Stomach (tissue), 9 donors: Measurements from ENCODE around the gene SLC1A1. TPM values are rescaled to one million over a fixed set of nuclear protein-coding genes. Genes with fewer than 3 reads are reported as not detected.

Source experiments
- DNase-seq, 2 donors: peaks; one replicate each; pipeline versions ENCODE4 v3.0.0 to v3.0.0-alpha.2; 2013 to 2019
- H3K27ac ChIP-seq, 5 donors: fragments of 200-600 bp in 4 of 5; sonication (generic) in 4 of 5; one replicate each; pipeline ENCODE4 v1.5.1; 2013 to 2019; ENCODE audit warnings: mild to moderate bottlenecking in 1 of 5, moderate library complexity in 1 of 5
- H3K27me3 ChIP-seq, 3 donors: fragments of 200-600 bp; sonication (generic); one replicate each; pipeline ENCODE4 v1.5.1; 2017 to 2019; ENCODE audit warnings: mixed run types in 1 of 3
- H3K36me3 ChIP-seq, 4 donors: fragments of 200-600 bp; sonication (generic); 1 replicate in 3 of 4; 2 replicates in 1 of 4; pipeline ENCODE4 v1.5.1; 2016 to 2019
- H3K4me1 ChIP-seq, 4 donors: fragments of 200-600 bp; sonication (generic); one replicate each; pipeline ENCODE4 v1.5.1; 2016 to 2019
- H3K4me3 ChIP-seq, 4 donors: fragments of 200-600 bp; sonication (generic) in 3 of 4; one replicate each; pipeline ENCODE4 v1.5.1; 2016 to 2019; ENCODE audit warnings: mild to moderate bottlenecking in 1 of 4
- H3K9me3 ChIP-seq, 4 donors: fragments of 200-600 bp; sonication (generic); one replicate each; pipeline ENCODE4 v1.5.1; 2016 to 2019
- EP300 ChIP-seq: sonication (generic); formaldehyde crosslinking; IDR thresholded peaks from one replicate; pipeline ENCODE4 v1.6.1; 2017; ENCODE audit warnings: antibody characterized with exemption
- POLR2A ChIP-seq, 4 donors: fragments of 450-650 bp; IDR thresholded peaks; one replicate each; pipeline ENCODE4 v1.6.1; 2016; ENCODE audit warnings: antibody characterized with exemption in 4 of 4, control low read depth in 2 of 4, mild to moderate bottlenecking in 1 of 4, moderate library complexity in 1 of 4
- POLR2AphosphoS5 ChIP-seq, 3 donors: sonication (generic); formaldehyde crosslinking; IDR thresholded peaks; one replicate each; pipeline ENCODE4 v1.6.1; 2016; ENCODE audit warnings: antibody characterized with exemption in 3 of 3
- WGBS, 5 donors: extraction: QIAGEN DNeasy Blood & Tissue Kit in 3 of 5; methylation state at CpG; one replicate each; pipeline versions ENCODE4 v1.1.5 to v1.1.7; 2013 to 2018; 5-methylcytosine and 5-hydroxymethylcytosine counted together
- intact Hi-C: fragments of 100-400 bp; cut with DNase I; formaldehyde crosslinking; loops from one replicate; pipeline ENCODE4 v1.15.1; 2023; ENCODE audit warnings: low total_unique reads
- polyA plus RNA-seq, 3 donors: library from polyadenylated mRNA; stranded (reverse); fragments of 200-250 nt; gene quantifications; one replicate each; pipeline ENCODE4 v1.2.3, GENCODE V29; 2013
- total RNA-seq, 5 donors: library from RNA; depleted of rRNA; stranded (reverse); fragments of >200 nt; gene quantifications; one replicate each; pipeline versions ENCODE4 v1.1.0 to v1.2.3, GENCODE V29; 2014 to 2016
- TF ChIP-seq, protein P1 (sequence below), 7 experiments: fragments of 450-650 bp in 4 of 7; fragments of 200-600 bp in 3 of 7; sonication (generic) in 3 of 7; IDR thresholded peaks; one replicate each; pipeline ENCODE4 v1.5.1; 2016 to 2019; ENCODE audit warnings: antibody characterized with exemption in 7 of 7, control low read depth in 2 of 7, mild to moderate bottlenecking in 1 of 7
- donor health status: healthy with polysubstance abuse.
- donor health status: Bipolar disorder and iron deficiency.
- donor health status: healthy.

SLC1A1 gene
- total and polyA plus RNA-seq, 8 donors: 0.58 to 13.3 (median 2.7) TPM; not detected in 1

DNA sequence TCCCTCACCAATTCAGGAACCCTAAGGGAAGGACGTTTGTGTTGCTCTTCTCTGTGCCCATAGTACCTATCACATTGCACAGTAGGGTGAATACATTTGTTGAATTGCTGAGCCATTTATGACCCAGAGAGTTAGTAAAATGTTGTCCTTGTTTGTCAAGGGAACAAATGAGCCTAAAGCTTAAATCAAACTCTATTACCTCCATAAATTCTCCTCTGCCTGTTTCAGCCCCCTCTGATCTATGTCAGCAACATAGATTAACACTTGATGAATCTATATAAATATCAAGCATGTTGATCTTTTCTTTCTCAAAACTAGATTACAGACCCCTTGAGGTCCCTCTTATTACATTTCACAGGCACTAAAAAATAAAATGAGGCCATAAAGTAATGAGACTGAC lies 7.1 kb downstream of the SLC1A1 start:
- intact Hi-C loops: no loop called here
- TF ChIP-seq, protein P1, sequence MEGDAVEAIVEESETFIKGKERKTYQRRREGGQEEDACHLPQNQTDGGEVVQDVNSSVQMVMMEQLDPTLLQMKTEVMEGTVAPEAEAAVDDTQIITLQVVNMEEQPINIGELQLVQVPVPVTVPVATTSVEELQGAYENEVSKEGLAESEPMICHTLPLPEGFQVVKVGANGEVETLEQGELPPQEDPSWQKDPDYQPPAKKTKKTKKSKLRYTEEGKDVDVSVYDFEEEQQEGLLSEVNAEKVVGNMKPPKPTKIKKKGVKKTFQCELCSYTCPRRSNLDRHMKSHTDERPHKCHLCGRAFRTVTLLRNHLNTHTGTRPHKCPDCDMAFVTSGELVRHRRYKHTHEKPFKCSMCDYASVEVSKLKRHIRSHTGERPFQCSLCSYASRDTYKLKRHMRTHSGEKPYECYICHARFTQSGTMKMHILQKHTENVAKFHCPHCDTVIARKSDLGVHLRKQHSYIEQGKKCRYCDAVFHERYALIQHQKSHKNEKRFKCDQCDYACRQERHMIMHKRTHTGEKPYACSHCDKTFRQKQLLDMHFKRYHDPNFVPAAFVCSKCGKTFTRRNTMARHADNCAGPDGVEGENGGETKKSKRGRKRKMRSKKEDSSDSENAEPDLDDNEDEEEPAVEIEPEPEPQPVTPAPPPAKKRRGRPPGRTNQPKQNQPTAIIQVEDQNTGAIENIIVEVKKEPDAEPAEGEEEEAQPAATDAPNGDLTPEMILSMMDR (IDR thresholded peaks at IDR 0.05): no peak
- TF ChIP-seq EP300: no peak
- no peak for TF ChIP-seq POLR2AphosphoS5 (IDR thresholded peaks at IDR 0.05)
- TF ChIP-seq POLR2A (IDR thresholded peaks at IDR 0.05): no peak
- DNase-seq: no peak
- Histone ChIP-seq H3K9me3 (no peaks in the 10 kb centered on the region), H3K36me3 (no peaks in the 10 kb centered on the region), H3K4me3 (no peak overlapping the region), H3K27ac (no peak overlapping the region), H3K4me1 (peaks cover 0 to 4% (median 0%) of the 10 kb centered on the region in 4 donors), H3K27me3 (peaks cover 0 to 6% (median 0%) of the 10 kb centered on the region in 3 donors)
- 0 to 42% (median 13%) methylated on average over 1 of the region's 1 CpG for WGBS, 5 donors

DNA sequence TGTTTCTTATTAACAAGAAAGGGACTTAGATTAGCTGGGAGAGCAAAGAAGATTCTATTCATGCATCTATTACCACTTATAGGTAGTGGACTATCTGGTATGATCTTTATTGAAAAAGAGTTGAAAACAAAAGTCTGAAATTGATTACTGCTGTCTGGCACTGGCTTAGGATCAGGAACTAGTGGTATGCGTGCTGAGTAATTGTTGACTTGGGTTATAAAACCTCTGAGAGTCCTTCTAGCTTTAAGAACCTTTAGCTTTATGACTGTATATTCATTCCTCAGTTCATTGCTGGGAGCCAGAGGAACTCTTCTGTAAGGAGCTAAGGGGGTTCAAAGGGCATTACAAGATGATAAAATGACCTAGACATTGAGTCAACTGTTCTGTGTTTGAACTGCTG lies 7.6 kb downstream of the SLC1A1 start:
- no peaks in the 10 kb centered on the region for H3K9me3 ChIP-seq
- H3K27ac ChIP-seq: no peak overlapping the region
- H3K36me3 ChIP-seq: no peaks in the 10 kb centered on the region
- H3K27me3 ChIP-seq: peaks cover 0 to 2% (median 0%) of the 10 kb centered on the region in 3 donors
- 43 to 56% (median 47%) methylated on average over 1 of the region's 1 CpG for WGBS, 5 donors
- intact Hi-C loops: no loop called here
- H3K4me1 ChIP-seq: peaks cover 0 to 4% (median 0%) of the 10 kb centered on the region in 4 donors
- TF ChIP-seq, protein P1 (IDR thresholded peaks at IDR 0.05): no peak
- TF ChIP-seq POLR2AphosphoS5 (IDR thresholded peaks at IDR 0.05): no peak
- TF ChIP-seq POLR2A (IDR thresholded peaks at IDR 0.05): no peak
- TF ChIP-seq EP300: no peak
- no peak overlapping the region for H3K4me3 ChIP-seq
- peak in 1 of 2 donors; percentile 15 for DNase-seq

DNA sequence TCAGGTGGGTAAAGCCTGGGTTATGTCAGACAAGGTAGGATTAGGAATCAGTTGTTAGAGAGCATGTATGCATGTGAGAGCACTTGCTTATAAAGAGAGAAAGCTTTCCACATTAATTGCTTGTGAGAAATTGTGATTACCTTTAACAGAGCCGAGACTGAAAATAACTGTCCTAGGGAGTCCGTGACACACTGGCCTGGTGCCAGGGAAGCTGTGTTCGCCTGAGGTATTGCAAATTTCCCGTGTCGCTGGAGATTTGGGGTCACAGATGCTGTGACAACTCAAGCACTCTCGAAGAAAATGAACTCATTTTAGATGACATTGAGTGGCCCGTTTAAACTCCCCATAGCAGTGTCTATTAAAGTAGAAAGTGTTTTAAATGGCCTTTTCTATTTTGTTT lies 9.6 kb downstream of the SLC1A1 start:
- intact Hi-C loops: no loop called here
- no peaks in the 10 kb centered on the region for H3K27me3 ChIP-seq
- H3K4me1 ChIP-seq: peaks cover 0 to 4% (median 0%) of the 10 kb centered on the region in 4 donors
- H3K4me3 ChIP-seq: no peak overlapping the region
- H3K36me3 ChIP-seq: no peaks in the 10 kb centered on the region
- 67 to 79% (median 72%) methylated on average over 7 of the region's 7 CpGs for WGBS, 5 donors
- no peak for TF ChIP-seq EP300
- TF ChIP-seq, protein P1 (IDR thresholded peaks at IDR 0.05): no peak
- no peak for TF ChIP-seq POLR2AphosphoS5 (IDR thresholded peaks at IDR 0.05)
- DNase-seq: no peak
- H3K9me3 ChIP-seq: no peaks in the 10 kb centered on the region
- H3K27ac ChIP-seq: no peak overlapping the region

DNA sequence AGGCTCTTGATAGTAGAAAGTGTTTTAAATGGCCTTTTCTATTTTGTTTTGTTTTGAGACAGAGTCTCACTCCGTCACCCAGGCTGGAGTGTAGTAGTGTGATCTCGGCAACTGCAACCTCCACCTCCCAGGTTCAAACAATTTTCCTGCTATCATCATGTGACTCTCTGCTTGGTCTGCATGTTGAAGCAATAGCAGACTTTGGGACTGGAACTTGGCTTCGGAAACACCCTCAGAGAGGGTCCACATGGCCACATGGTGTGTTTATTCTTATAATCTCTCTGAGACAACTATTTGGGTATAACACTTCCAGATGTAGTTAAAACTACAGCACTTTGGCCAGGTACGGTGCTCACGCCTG lies 10.9 kb downstream of the SLC1A1 start:
- Histone ChIP-seq H3K27me3 (no peaks in the 10 kb centered on the region), H3K9me3 (no peaks in the 10 kb centered on the region), H3K27ac (no peak overlapping the region), H3K4me3 (no peak overlapping the region), H3K36me3 (no peaks in the 10 kb centered on the region), H3K4me1 (peaks cover 0 to 4% (median 0%) of the 10 kb centered on the region in 4 donors)
- intact Hi-C loops: no loop called here
- no peak for TF ChIP-seq EP300
- TF ChIP-seq POLR2AphosphoS5 (IDR thresholded peaks at IDR 0.05): no peak
- TF ChIP-seq, protein P1 (IDR thresholded peaks at IDR 0.05): no peak
- no peak for TF ChIP-seq POLR2A (IDR thresholded peaks at IDR 0.05)
- no peak for DNase-seq
- WGBS, 5 donors: 91 to 96% (median 94%) methylated on average over 5 of the region's 5 CpGs
